ENCODE measurements around the gene INTS11.

INTS11 gene

GRCh38 chr1:1310476-1311053, 13.9 kb downstream of the INTS11 start:
- no peak for DNase-seq

- no peak for DNase-seq
Observed at GRCh38 chr1:1310109-1310385, 14.4 kb downstream of the INTS11 start.

DNA sequence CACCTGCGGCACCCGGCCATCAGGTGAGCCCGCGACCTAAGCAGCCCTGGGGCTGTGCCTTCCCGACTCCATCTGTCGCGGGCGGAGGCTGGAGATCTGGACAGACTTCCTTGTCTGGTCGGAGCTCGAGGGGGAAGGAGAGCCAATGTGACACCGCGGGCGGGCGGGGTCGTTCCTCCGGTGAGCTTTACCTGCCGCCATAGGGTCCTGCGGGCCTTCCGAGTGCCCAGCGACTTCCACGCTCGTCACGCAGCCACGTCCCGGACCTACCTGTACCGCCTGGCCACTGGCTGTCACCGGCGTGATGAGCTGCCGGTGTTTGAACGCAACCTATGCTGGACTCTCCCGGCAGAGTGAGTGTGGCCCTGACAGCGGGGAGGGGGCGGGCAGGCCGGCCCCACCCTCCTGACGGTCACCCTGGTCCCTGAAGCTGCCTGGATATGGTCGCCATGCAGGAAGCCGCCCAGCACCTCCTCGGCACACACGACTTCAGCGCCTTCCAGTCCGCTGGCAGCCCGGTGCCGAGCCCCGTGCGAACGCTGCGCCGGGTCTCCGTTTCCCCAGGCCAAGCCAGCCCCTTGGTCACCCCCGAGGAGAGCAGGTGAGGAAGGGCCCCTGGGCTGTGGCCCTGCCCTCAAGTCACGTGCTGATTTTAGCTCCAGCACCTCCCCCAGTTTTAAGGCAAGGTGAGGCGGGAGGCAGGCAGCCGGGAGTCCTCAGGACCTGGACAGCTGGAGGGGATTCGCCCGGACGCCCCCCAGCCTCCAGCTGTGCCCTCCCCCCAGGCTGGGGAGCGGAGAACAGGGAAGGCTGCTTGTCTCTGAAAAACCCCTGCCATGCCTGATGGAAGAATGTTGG, 15.0 kb downstream of the INTS11 start:
- DNase-seq, result no peak

DNA sequence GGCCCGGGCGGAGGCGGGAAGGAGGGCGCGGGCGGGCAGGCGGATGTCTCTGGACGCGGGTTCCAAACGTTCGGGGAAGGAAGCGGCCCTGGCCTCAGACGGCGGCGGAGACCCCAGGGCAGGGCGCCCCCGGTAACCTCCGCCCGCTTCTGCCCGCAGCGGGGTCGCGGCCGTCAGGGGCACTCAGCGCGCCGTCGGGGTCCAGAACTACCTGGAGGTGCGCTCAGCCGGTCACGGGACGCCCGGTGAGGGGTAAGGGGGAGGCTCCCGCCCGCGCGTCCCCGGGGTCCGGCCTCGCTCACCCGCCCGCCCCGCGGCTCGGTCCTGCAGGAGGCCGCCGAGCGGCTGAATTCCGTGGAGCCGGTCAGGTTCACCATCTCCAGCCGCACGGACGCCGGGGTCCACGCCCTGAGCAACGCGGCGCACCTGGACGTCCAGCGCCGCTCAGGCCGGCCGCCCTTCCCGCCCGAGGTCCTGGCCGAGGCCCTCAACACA, 15.7 kb downstream of the INTS11 start:
- no peak for DNase-seq

GRCh38 chr1:1307923-1308755, 16.3 kb downstream of the INTS11 start, which contains the start of the genes ACAP3 and PUSL1:
ACAP3 (minus strand) TSS chr1:1307930; CDS start chr1:1307815, 115 bp downstream.
PUSL1 (plus strand) TSS chr1:1308597; CDS start chr1:1308644, 47 bp downstream.
- peak; percentile 90 for DNase-seq

DNA sequence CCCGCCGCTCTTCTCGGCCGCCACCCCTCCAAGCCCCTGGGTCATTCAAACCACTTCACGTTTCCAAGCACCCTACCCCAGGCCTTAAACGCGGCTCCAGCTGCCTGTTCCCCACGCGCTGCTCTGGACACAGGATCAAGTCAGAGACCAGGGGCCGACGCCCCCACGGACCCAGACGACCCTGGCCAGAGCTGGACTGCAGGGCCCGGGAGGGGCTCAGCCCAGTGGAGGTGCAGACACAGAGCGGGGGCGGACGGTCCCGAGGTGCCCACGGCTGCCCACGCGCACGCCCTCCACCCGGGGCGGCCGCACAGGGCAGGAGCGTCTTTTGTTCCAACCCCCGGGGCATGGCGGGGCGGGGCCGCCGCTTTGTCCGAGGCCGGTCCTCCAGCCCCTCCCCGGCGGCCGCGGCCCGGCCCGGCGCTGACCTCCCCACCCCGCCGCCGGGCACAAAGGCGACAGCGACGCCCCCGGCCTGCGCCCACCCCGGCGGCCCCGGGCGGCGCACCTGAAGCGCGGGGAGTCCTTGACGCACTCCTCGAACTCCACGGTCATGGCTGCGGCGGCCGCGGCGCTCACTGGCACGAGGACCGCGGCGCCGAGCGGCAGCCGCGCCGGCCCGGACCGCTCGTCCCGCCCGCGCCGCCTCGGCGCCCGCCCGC, 17.1 kb downstream of the INTS11 start:
- no peak for DNase-seq

GRCh38 chr1:1306661-1307260, 17.7 kb downstream of the INTS11 start:
- DNase-seq, result no peak

- DNase-seq, result no peak
Observed at GRCh38 chr1:1306070-1306660, 18.3 kb downstream of the INTS11 start.

DNA sequence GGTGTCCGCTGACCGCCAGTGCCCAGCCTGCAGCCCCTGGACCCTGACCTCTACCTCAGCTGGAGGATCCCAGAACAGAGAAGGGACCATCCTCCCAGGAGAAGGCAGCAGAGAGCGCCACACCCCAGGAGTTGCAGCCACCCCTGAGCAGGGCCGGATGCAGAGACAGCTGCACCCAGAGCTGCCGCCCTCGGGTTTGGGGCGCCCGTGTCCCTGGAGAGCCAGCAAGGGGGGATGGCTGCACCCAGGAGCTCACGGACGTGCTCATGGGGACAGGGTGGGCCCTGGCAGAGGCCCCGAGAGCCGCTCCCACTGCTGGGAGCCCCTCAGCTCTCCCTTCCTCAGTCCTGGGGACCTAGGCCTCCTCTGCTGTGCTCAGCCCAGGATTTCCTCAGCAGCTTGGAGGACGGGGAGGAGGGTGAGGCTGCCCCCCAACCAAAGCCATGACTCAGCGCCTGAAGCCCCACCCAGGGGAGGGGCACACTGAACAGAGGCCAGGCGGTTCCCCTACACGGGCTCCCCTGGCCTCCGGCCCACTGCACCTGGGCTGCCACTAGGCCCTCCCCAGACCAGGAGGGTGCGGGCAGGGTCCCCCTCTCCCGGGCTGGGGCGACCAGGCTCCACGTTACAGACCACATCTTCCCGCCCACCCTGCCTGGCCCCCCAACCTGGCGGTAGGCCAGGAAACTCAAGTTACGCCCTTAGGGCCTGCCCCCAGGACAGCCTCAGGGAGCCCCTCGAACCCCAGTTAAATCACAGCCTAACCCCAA, 19.0 kb downstream of the INTS11 start:
- no peak for DNase-seq

- no peak for DNase-seq
Observed at GRCh38 chr1:1304331-1305299, 19.8 kb downstream of the INTS11 start.

GRCh38 chr1:1303736-1304135, 20.7 kb downstream of the INTS11 start:
- no peak for DNase-seq

- DNase-seq, result no peak
Observed at GRCh38 chr1:1302951-1303509, 21.4 kb downstream of the INTS11 start.

GRCh38 chr1:1302006-1302430, 22.4 kb downstream of the INTS11 start:
- DNase-seq, result no peak

DNA sequence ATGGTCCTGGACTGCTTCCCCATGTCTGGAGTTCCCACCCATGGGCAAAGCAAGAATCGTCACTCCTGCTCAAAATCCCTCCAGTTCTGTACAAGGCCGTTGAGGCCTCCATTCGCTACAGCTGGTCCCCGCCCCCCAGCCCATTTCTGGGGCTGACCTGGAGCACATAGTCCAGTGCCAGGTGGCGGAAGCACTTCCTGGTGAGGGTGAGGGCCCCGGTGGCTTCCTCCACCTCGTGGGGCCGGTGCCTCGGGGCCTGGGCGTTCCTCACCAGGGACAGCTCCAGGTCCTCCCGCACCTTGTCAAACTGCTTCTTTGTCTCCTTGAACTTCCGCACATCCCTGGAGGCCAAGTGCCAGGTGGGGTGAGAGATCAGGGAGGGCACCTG, 24.1 kb downstream of the INTS11 start:
- no peak for DNase-seq

DNA sequence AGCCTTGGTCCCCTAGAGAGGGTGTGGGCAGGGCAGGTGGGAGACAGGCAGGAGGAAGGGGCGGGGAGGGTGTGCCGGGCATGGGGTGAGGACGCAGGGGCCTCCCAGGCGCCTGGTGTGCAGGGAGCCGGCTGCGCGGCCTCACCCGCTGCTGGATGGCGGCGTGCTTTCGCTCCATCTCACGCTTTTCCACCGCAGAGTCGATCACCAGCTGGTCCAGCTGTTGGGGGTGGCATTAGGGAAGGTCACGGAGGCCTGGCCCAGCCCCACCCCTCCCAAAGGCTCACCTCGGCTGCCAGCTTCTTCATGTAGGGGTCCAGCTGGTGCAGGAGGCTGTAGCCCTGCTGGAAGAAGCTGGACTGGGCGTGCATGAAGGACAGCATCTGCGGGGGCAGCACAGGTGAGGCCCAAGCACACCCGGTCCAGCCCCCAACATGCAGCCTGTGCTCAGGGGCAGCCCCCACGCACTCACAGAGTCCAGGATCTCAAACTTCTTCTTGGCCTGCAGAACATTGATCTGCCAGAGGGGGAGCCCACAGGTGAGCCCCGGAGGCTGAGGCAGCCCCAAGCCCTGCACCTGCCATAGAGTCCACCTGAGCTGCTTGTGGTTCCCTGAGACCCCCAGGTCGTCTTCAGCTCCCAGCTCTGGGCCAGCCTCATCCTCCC, 24.6 kb downstream of the INTS11 start:
- no peak for DNase-seq

GRCh38 chr1:1298861-1299685, 25.4 kb downstream of the INTS11 start:
- DNase-seq, result no peak

GRCh38 chr1:1297802-1298424, 26.5 kb downstream of the INTS11 start:
- no peak for DNase-seq

All from activated CD4-positive, CD25-positive, alpha-beta regulatory T cell treated with anti-CD3 and anti-CD28 coated beads, Interleukin-2, amount 50 U/mL, for 72 hours (primary cell).